Measurements from ENCODE around the gene PPP3CA. TPM values are rescaled to one million over a fixed set of nuclear protein-coding genes. Genes with fewer than 3 reads are reported as not detected.

The PPP3CA gene
- total and polyA plus RNA-seq, 2 of the 13 experiments (the other 11 are each of a cell fraction or from before 2014, with no cell fraction given) = 4.8 to 13.2 TPM

DNA sequence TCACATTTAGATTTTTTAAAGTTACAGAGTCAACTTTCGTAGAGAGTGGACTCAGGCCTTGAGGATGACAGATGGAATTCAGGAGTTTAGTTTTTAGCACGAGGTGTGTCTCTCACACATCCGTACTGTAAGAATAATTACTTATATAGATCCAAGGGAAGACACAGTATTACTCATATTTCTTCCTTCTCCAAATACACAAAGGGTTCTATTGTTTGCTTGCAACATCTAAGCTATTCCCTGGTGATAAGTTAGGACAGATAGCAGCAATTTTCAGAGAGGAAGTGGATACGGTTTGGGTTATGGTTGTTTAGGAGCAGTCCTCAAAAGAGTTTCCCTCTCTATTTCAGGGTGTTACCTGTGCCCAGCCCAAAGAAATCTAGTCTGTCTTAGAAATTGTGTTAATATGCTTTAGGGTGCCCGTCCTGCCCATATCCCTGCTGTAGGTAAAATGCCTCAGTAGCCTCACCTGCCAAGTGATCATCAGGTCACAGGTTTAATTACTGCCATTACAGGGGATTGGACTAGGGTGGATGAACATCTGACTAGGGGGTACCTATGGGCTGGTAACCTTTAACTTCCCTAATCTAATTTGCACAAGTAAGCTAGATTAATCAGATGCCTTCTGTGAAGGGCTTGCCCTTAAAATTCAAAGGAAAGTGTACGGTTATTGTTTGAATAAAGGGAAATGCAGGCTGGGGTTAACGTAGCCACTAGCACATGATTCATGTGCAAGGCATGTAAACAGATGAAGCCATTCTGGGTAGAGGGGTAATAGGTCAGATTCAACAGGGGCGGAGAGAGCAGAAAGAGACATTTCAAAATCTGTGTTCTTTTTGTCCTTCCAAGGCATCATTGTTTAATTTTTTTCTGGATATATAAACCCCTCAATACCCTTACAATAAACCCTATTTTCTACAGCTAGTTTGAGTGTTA lies 8.7 kb upstream of the PPP3CA start (continued):
- TF ChIP-seq NR2C2 (CRISPR knock-in tag; IDR thresholded peaks at IDR 0.05; ENCODE audit: borderline replicate concordance) (peak; percentile 55), JUNB (CRISPR knock-in tag; IDR thresholded peaks at IDR 0.05; ENCODE audit: borderline replicate concordance) (peak; percentile 81; the same call in 1 of the 2 replicates), ZFP36L1 (CRISPR knock-in tag; IDR thresholded peaks at IDR 0.05) (no peak), FOXA1 (IDR thresholded peaks at IDR 0.05) (no peak), FOXA1 (CRISPR knock-in tag; IDR thresholded peaks at IDR 0.05) (peak; percentile 80), ZBTB38 (CRISPR knock-in tag; IDR thresholded peaks at IDR 0.05) (no peak), SALL1 (CRISPR knock-in tag; IDR thresholded peaks at IDR 0.05) (peak; percentile 26; the same call in 1 of the 2 replicates), HNRNPL (IDR thresholded peaks at IDR 0.05; ENCODE audit: low read depth, low read length) (no peak), CHD2 (IDR thresholded peaks at IDR 0.05; ENCODE audit: low read depth, low read length) (no peak), FOXP1 (IDR thresholded peaks at IDR 0.05) (no peak), FOXP1 (CRISPR knock-in tag; IDR thresholded peaks at IDR 0.05) (peak; percentile 66), YEATS4 (CRISPR knock-in tag; IDR thresholded peaks at IDR 0.05; ENCODE audit: borderline replicate concordance) (no peak), ETV5 (CRISPR knock-in tag; IDR thresholded peaks at IDR 0.05; ENCODE audit: borderline replicate concordance) (0 out of 2 replicates have a peak, but pooled peaks have one; percentile 25), ZFP36 (IDR thresholded peaks at IDR 0.05; ENCODE audit: borderline replicate concordance, low read depth, low read length, partially characterized antibody) (no peak), RARA (CRISPR knock-in tag; IDR thresholded peaks at IDR 0.05) (peak; percentile 79)
- TF ChIP-seq, protein P1, sequence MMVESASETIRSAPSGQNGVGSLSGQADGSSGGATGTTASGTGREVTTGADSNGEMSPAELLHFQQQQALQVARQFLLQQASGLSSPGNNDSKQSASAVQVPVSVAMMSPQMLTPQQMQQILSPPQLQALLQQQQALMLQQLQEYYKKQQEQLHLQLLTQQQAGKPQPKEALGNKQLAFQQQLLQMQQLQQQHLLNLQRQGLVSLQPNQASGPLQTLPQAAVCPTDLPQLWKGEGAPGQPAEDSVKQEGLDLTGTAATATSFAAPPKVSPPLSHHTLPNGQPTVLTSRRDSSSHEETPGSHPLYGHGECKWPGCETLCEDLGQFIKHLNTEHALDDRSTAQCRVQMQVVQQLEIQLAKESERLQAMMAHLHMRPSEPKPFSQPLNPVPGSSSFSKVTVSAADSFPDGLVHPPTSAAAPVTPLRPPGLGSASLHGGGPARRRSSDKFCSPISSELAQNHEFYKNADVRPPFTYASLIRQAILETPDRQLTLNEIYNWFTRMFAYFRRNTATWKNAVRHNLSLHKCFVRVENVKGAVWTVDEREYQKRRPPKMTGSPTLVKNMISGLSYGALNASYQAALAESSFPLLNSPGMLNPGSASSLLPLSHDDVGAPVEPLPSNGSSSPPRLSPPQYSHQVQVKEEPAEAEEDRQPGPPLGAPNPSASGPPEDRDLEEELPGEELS (CRISPR knock-in tag; IDR thresholded peaks at IDR 0.05) = peak; percentile 22; the same call in 1 of the 2 replicates
- TF ChIP-seq, protein P2, sequence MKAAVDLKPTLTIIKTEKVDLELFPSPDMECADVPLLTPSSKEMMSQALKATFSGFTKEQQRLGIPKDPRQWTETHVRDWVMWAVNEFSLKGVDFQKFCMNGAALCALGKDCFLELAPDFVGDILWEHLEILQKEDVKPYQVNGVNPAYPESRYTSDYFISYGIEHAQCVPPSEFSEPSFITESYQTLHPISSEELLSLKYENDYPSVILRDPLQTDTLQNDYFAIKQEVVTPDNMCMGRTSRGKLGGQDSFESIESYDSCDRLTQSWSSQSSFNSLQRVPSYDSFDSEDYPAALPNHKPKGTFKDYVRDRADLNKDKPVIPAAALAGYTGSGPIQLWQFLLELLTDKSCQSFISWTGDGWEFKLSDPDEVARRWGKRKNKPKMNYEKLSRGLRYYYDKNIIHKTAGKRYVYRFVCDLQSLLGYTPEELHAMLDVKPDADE (CRISPR knock-in tag; IDR thresholded peaks at IDR 0.05) = no peak
- TF ChIP-seq, protein P3, sequence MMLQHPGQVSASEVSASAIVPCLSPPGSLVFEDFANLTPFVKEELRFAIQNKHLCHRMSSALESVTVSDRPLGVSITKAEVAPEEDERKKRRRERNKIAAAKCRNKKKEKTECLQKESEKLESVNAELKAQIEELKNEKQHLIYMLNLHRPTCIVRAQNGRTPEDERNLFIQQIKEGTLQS (CRISPR knock-in tag; IDR thresholded peaks at IDR 0.05) = peak; percentile 81
- TF ChIP-seq, protein P4, sequence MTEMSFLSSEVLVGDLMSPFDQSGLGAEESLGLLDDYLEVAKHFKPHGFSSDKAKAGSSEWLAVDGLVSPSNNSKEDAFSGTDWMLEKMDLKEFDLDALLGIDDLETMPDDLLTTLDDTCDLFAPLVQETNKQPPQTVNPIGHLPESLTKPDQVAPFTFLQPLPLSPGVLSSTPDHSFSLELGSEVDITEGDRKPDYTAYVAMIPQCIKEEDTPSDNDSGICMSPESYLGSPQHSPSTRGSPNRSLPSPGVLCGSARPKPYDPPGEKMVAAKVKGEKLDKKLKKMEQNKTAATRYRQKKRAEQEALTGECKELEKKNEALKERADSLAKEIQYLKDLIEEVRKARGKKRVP (CRISPR knock-in tag; IDR thresholded peaks at IDR 0.05) = peak in 1 of 2 experiments; percentile 7; a peak in 1 of 4 replicates
- TF ChIP-seq, protein P5, sequence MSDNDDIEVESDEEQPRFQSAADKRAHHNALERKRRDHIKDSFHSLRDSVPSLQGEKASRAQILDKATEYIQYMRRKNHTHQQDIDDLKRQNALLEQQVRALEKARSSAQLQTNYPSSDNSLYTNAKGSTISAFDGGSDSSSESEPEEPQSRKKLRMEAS (IDR thresholded peaks at IDR 0.05) = no peak; the same call in 1 of the 2 replicates
- TF ChIP-seq, protein P6, sequence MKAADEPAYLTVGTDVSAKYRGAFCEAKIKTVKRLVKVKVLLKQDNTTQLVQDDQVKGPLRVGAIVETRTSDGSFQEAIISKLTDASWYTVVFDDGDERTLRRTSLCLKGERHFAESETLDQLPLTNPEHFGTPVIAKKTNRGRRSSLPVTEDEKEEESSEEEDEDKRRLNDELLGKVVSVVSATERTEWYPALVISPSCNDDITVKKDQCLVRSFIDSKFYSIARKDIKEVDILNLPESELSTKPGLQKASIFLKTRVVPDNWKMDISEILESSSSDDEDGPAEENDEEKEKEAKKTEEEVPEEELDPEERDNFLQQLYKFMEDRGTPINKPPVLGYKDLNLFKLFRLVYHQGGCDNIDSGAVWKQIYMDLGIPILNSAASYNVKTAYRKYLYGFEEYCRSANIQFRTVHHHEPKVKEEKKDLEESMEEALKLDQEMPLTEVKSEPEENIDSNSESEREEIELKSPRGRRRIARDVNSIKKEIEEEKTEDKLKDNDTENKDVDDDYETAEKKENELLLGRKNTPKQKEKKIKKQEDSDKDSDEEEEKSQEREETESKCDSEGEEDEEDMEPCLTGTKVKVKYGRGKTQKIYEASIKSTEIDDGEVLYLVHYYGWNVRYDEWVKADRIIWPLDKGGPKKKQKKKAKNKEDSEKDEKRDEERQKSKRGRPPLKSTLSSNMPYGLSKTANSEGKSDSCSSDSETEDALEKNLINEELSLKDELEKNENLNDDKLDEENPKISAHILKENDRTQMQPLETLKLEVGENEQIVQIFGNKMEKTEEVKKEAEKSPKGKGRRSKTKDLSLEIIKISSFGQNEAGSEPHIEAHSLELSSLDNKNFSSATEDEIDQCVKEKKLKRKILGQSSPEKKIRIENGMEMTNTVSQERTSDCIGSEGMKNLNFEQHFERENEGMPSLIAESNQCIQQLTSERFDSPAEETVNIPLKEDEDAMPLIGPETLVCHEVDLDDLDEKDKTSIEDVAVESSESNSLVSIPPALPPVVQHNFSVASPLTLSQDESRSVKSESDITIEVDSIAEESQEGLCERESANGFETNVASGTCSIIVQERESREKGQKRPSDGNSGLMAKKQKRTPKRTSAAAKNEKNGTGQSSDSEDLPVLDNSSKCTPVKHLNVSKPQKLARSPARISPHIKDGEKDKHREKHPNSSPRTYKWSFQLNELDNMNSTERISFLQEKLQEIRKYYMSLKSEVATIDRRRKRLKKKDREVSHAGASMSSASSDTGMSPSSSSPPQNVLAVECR (CRISPR knock-in tag; IDR thresholded peaks at IDR 0.05; ENCODE audit: borderline replicate concordance) = no peak
